Measurements from ENCODE around the gene PTPN20.

- TF ChIP-seq, protein P1, sequence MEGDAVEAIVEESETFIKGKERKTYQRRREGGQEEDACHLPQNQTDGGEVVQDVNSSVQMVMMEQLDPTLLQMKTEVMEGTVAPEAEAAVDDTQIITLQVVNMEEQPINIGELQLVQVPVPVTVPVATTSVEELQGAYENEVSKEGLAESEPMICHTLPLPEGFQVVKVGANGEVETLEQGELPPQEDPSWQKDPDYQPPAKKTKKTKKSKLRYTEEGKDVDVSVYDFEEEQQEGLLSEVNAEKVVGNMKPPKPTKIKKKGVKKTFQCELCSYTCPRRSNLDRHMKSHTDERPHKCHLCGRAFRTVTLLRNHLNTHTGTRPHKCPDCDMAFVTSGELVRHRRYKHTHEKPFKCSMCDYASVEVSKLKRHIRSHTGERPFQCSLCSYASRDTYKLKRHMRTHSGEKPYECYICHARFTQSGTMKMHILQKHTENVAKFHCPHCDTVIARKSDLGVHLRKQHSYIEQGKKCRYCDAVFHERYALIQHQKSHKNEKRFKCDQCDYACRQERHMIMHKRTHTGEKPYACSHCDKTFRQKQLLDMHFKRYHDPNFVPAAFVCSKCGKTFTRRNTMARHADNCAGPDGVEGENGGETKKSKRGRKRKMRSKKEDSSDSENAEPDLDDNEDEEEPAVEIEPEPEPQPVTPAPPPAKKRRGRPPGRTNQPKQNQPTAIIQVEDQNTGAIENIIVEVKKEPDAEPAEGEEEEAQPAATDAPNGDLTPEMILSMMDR (IDR thresholded peaks at IDR 0.05 in 8 of 11, conservative IDR thresholded peaks at IDR 0.05 in 3 of 11): no peak
- no peak for TF ChIP-seq POLR2AphosphoS5 (IDR thresholded peaks at IDR 0.05)
Measured at GRCh38 chr10:47015404-47015803, 104.2 kb downstream of the PTPN20 start.
